Calu3 (cell line): ENCODE results near the gene SLC16A7. TPM values are rescaled to one million over a fixed set of nuclear protein-coding genes. Genes with fewer than 3 reads are reported as not detected.

Experiments
- BruUV-seq: library from RNA; stranded (reverse); fragments of 400-500 nt; replicated peaks from 2 replicates; lab custom pipeline; 2021; lab: Mats Ljungman, UMichigan
- CTCF ChIA-PET: fragments of 300-600 bp; sonication (Branson Sonifier 250); formaldehyde crosslinking; loops from one replicate; lab custom pipeline; 2022; ENCODE audit warnings: antibody characterized with exemption; lab: Charles Lee
- DNase-seq: peaks from one replicate; pipeline ENCODE4 v3.0.0; 2022
- H3K27ac Mint-ChIP-seq: one replicate; pipeline ENCODE4 v1.8.0; 2022; ENCODE audit warnings: mixed read lengths; ENCODE audit not compliant: unreplicated experiment
- H3K27me3 Mint-ChIP-seq: one replicate; pipeline ENCODE4 v1.8.0; 2022; ENCODE audit warnings: mixed read lengths; ENCODE audit not compliant: unreplicated experiment
- H3K36me3 Mint-ChIP-seq: one replicate; pipeline ENCODE4 v1.8.0; 2022; ENCODE audit warnings: mild to moderate bottlenecking, moderate library complexity, mixed read lengths; ENCODE audit not compliant: insufficient read depth, unreplicated experiment
- H3K4me1 Mint-ChIP-seq: one replicate; pipeline ENCODE4 v1.8.0; 2022; ENCODE audit warnings: mild to moderate bottlenecking, low read depth, mixed read lengths; ENCODE audit not compliant: unreplicated experiment
- H3K4me3 Mint-ChIP-seq: one replicate; pipeline ENCODE4 v1.8.0; 2022; ENCODE audit warnings: mild to moderate bottlenecking, low read depth, moderate library complexity, mixed read lengths; ENCODE audit not compliant: unreplicated experiment
- H3K9me3 Mint-ChIP-seq: one replicate; pipeline ENCODE4 v1.8.0; 2022; ENCODE audit warnings: low read depth, mixed read lengths; ENCODE audit not compliant: unreplicated experiment
- intact Hi-C: fragments of 100-400 bp; cut with micrococcal nuclease; formaldehyde crosslinking; loops from one replicate; pipeline ENCODE4 v1.10.0; 2022; ENCODE audit not compliant: unreplicated experiment
- total RNA-seq: library from RNA; stranded (reverse); gene quantifications from 2 replicates; pipeline ENCODE4 v1.2.3, GENCODE V29; 2022
- TF ChIP-seq, protein P1 (sequence below): fragments of 200-600 bp; IDR thresholded peaks from one replicate; pipeline ENCODE4 v1.8.0; 2022; ENCODE audit warnings: antibody characterized with exemption; ENCODE audit not compliant: unreplicated experiment

The SLC16A7 gene
- total RNA-seq, 1 experiment from 2014 or later, result 58.6 TPM

- Mint-ChIP-seq H3K4me1 (no peaks in the 10 kb centered on the region), H3K36me3 (no peaks in the 10 kb centered on the region), H3K27me3 (no peaks in the 10 kb centered on the region), H3K27ac (no peak overlapping the region), H3K9me3 (no peaks in the 10 kb centered on the region), H3K4me3 (no peak overlapping the region)
- DNase-seq, result no peak
- intact Hi-C loops, result no loop called here
- no TSS peak for BruUV-seq
- TF ChIP-seq, protein P1, sequence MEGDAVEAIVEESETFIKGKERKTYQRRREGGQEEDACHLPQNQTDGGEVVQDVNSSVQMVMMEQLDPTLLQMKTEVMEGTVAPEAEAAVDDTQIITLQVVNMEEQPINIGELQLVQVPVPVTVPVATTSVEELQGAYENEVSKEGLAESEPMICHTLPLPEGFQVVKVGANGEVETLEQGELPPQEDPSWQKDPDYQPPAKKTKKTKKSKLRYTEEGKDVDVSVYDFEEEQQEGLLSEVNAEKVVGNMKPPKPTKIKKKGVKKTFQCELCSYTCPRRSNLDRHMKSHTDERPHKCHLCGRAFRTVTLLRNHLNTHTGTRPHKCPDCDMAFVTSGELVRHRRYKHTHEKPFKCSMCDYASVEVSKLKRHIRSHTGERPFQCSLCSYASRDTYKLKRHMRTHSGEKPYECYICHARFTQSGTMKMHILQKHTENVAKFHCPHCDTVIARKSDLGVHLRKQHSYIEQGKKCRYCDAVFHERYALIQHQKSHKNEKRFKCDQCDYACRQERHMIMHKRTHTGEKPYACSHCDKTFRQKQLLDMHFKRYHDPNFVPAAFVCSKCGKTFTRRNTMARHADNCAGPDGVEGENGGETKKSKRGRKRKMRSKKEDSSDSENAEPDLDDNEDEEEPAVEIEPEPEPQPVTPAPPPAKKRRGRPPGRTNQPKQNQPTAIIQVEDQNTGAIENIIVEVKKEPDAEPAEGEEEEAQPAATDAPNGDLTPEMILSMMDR, result no peak
- CTCF ChIA-PET, result no interaction called here
These were observed 34.1 kb downstream of the SLC16A7 start for GRCh38 chr12:59629890-59630289.

DNA sequence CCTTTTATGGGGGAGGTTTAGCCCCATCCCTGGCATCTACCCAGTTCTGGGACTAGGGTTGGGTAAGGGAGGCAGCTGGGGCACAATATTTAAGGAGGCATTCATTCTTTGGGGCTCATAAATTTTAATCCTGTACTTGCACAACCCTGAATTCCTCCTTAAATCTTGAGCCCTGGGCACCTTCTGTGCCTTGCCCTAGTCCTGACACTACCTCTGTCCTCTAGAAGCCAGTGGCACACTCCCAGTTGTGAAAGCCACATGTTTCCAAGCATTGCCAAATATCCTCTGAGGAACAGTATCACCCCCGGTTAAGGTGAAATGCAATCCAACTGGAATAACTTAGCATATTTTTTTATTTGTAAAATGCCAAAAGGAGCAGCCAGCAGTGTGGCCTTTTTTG, 36.6 kb downstream of the SLC16A7 start:
- no TSS peak for BruUV-seq
- Mint-ChIP-seq H3K9me3 (no peaks in the 10 kb centered on the region), H3K4me3 (no peak overlapping the region), H3K27me3 (no peaks in the 10 kb centered on the region), H3K27ac (no peak overlapping the region), H3K36me3 (no peaks in the 10 kb centered on the region), H3K4me1 (peaks cover 2% of the 10 kb centered on the region)
- no peak for DNase-seq
- TF ChIP-seq, protein P1, result no peak
- intact Hi-C loops, result no loop called here
- CTCF ChIA-PET, result no interaction called here

- BruUV-seq, result no TSS peak
- Mint-ChIP-seq H3K4me1 (peaks cover 12% of the 10 kb centered on the region), H3K36me3 (no peaks in the 10 kb centered on the region), H3K9me3 (no peaks in the 10 kb centered on the region), H3K4me3 (no peak overlapping the region), H3K27ac (no peak overlapping the region), H3K27me3 (no peaks in the 10 kb centered on the region)
- CTCF ChIA-PET, result no interaction called here
- intact Hi-C loops, result no loop called here
- TF ChIP-seq, protein P1, result no peak
- no peak for DNase-seq
These were observed 38.4 kb downstream of the SLC16A7 start for GRCh38 chr12:59634254-59634653.

DNA sequence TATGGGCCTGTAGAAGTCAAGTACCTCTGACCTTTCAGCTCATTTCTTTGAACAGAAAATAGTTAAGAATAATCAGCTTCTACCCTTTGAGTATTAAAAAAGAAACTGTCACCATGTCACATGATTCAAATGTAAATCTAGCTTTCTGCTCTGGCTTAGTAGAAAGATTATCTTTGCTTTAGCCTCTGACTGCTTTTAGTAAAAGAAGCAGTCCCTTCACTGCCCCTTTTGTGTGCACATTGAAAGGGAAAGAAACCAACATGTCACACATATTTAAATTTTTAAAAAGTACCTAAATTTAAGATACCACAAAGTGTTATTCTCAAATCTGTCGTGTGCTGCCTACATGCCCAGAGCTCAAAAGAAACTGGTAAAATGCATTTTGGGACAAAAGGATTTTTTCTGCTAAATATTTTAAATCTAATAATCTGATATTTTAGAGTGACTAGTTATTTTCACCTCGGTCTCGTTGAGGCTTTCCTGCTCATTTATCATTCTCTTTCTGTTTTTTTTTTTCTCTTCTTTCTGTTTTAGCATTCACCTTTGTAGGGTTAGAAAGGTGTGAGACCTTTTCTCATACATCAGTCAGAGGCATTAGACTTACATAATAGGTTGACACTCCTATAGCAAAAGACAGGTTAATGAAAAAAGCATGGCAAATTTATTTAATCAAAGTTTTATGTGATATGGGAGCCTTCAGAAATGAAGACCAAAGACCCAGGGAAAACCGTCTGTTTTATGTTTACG, 41.3 kb downstream of the SLC16A7 start:
- no peaks in the 10 kb centered on the region for H3K36me3 Mint-ChIP-seq
- intact Hi-C loops, result no loop called here
- CTCF ChIA-PET, result no interaction called here
- no peak overlapping the region for H3K4me3 Mint-ChIP-seq
- no TSS peak for BruUV-seq
- TF ChIP-seq, protein P1, result no peak
- peak overlapping the region; percentile 30 for H3K27ac Mint-ChIP-seq
- DNase-seq, result no peak
- no peaks in the 10 kb centered on the region for H3K27me3 Mint-ChIP-seq
- H3K4me1 Mint-ChIP-seq, result peaks cover 12% of the 10 kb centered on the region
- H3K9me3 Mint-ChIP-seq, result peaks cover 3% of the 10 kb centered on the region
